Breast epithelium (tissue), 4 donors: Measurements from ENCODE around the gene ELF5. TPM values are rescaled to one million over a fixed set of nuclear protein-coding genes. Genes with fewer than 3 reads are reported as not detected.

Experiments used
- DNase-seq, 2 donors: peaks; one replicate each; pipeline ENCODE4 v3.0.0-alpha.2; 2019; ENCODE audit warnings: low spot score in 2 of 2
- H3K27ac ChIP-seq, 2 donors: fragments of 200-600 bp; sonication (generic) in 1 of 2; one replicate each; pipeline ENCODE4 v1.5.1; 2016 to 2019; ENCODE audit warnings: mild to moderate bottlenecking in 1 of 2
- H3K27me3 ChIP-seq, 2 donors: fragments of 200-600 bp; sonication (generic) in 1 of 2; one replicate each; pipeline versions ENCODE4 v1.5.1 to v1.6.0; 2017 to 2019; ENCODE audit warnings: control low read depth in 1 of 2, mild to moderate bottlenecking in 1 of 2
- H3K36me3 ChIP-seq: fragments of 200-600 bp; one replicate; pipeline ENCODE4 v1.5.1; 2019
- H3K4me1 ChIP-seq, 2 donors: fragments of 200-600 bp; sonication (generic); one replicate each; pipeline ENCODE4 v1.5.1; 2016 to 2019; ENCODE audit warnings: control low read depth in 1 of 2
- H3K4me3 ChIP-seq, 3 donors: fragments of 200-600 bp; sonication (generic); 1 replicate in 2 of 3; 2 replicates in 1 of 3; pipeline ENCODE4 v1.5.1; 2016 to 2019; ENCODE audit warnings: mild to moderate bottlenecking in 3 of 3, moderate library complexity in 2 of 3
- H3K9me3 ChIP-seq, 2 donors: fragments of 200-600 bp; sonication (generic) in 1 of 2; one replicate each; pipeline ENCODE4 v1.5.1; 2016 to 2019; ENCODE audit warnings: control low read depth in 1 of 2
- CTCF ChIP-seq, 3 donors: fragments of 450-650 bp; IDR thresholded peaks; one replicate each; pipeline ENCODE4 v1.5.1; 2016 to 2017; ENCODE audit warnings: antibody characterized with exemption in 3 of 3, mild to moderate bottlenecking in 3 of 3, moderate library complexity in 3 of 3
- POLR2A ChIP-seq: fragments of 450-650 bp; IDR thresholded peaks from one replicate; pipeline ENCODE4 v1.6.1; 2016; ENCODE audit warnings: antibody characterized with exemption, mild to moderate bottlenecking, moderate library complexity
- POLR2AphosphoS5 ChIP-seq, 3 donors: sonication (generic); formaldehyde crosslinking; IDR thresholded peaks; one replicate each; pipeline ENCODE4 v1.6.1; 2017; ENCODE audit warnings: antibody characterized with exemption in 3 of 3
- intact Hi-C: fragments of 100-400 bp; cut with DNase I; formaldehyde crosslinking; loops from one replicate; pipeline ENCODE4 v1.15.1; 2023; ENCODE audit warnings: low total_unique reads
- total RNA-seq, 3 donors: library from RNA; depleted of rRNA; stranded (reverse); fragments of >200 nt; gene quantifications; one replicate each; pipeline ENCODE4 v1.1.0, GENCODE V29; 2016

Gene ELF5
- total RNA-seq, 3 donors from 2014 or later, result 18.7 to 32.5 TPM; not detected in 1

GRCh38 chr11:34449013-34449412 lies 64.6 kb downstream of the ELF5 start:
- no peak for TF ChIP-seq CTCF (IDR thresholded peaks at IDR 0.05)
- TF ChIP-seq POLR2A, result no peak
- TF ChIP-seq POLR2AphosphoS5 (IDR thresholded peaks at IDR 0.05), result no peak
- no peak for DNase-seq
- H3K4me3 ChIP-seq, result no peak overlapping the region
- no peaks in the 10 kb centered on the region for H3K27me3 ChIP-seq
- H3K36me3 ChIP-seq, result peaks cover 6% of the 10 kb centered on the region
- H3K27ac ChIP-seq, result no peak overlapping the region
- intact Hi-C loops, result no loop called here
- H3K4me1 ChIP-seq, result no peaks in the 10 kb centered on the region
- no peaks in the 10 kb centered on the region for H3K9me3 ChIP-seq

GRCh38 chr11:34448223-34448994 lies 65.2 kb downstream of the ELF5 start:
- no peak for DNase-seq
- intact Hi-C loops, result no loop called here
- Histone ChIP-seq H3K4me1 (no peaks in the 10 kb centered on the region), H3K36me3 (peaks cover 6% of the 10 kb centered on the region), H3K27me3 (no peaks in the 10 kb centered on the region), H3K27ac (no peak overlapping the region), H3K4me3 (no peak overlapping the region), H3K9me3 (no peaks in the 10 kb centered on the region)
- no peak for TF ChIP-seq CTCF (IDR thresholded peaks at IDR 0.05)
- TF ChIP-seq POLR2A, result no peak

GRCh38 chr11:34447044-34447443 lies 66.5 kb downstream of the ELF5 start:
- intact Hi-C loops, result no loop called here
- H3K27ac ChIP-seq, result no peak overlapping the region
- no peaks in the 10 kb centered on the region for H3K4me1 ChIP-seq
- H3K27me3 ChIP-seq, result no peaks in the 10 kb centered on the region
- H3K36me3 ChIP-seq, result peaks cover 6% of the 10 kb centered on the region
- H3K9me3 ChIP-seq, result no peaks in the 10 kb centered on the region
- no peak overlapping the region for H3K4me3 ChIP-seq
- TF ChIP-seq CTCF (IDR thresholded peaks at IDR 0.05), result no peak
- TF ChIP-seq POLR2A, result no peak
- no peak for TF ChIP-seq POLR2AphosphoS5 (IDR thresholded peaks at IDR 0.05)
- DNase-seq, result no peak

GRCh38 chr11:34446386-34446785 lies 67.2 kb downstream of the ELF5 start:
- TF ChIP-seq CTCF (IDR thresholded peaks at IDR 0.05) (no peak), POLR2A (no peak), POLR2AphosphoS5 (IDR thresholded peaks at IDR 0.05) (no peak)

GRCh38 chr11:34445956-34446355 lies 67.6 kb downstream of the ELF5 start:
- peaks cover 6% of the 10 kb centered on the region for H3K36me3 ChIP-seq
- no peak overlapping the region for H3K27ac ChIP-seq
- H3K9me3 ChIP-seq, result no peaks in the 10 kb centered on the region
- H3K4me3 ChIP-seq, result no peak overlapping the region
- TF ChIP-seq POLR2AphosphoS5 (IDR thresholded peaks at IDR 0.05), result no peak
- H3K4me1 ChIP-seq, result no peaks in the 10 kb centered on the region
- intact Hi-C loops, result no loop called here
- H3K27me3 ChIP-seq, result no peaks in the 10 kb centered on the region
- no peak for DNase-seq

More at GRCh38 chr11:34446386-34446785, 67.2 kb downstream of the ELF5 start:
- H3K36me3 ChIP-seq, result peaks cover 6% of the 10 kb centered on the region
- intact Hi-C loops, result no loop called here
- H3K4me3 ChIP-seq, result no peak overlapping the region
- H3K27me3 ChIP-seq, result no peaks in the 10 kb centered on the region
- no peak overlapping the region for H3K27ac ChIP-seq
- H3K4me1 ChIP-seq, result no peaks in the 10 kb centered on the region
- no peaks in the 10 kb centered on the region for H3K9me3 ChIP-seq
- no peak for DNase-seq
